Measurements from ENCODE around the gene NCKAP5.

DNA sequence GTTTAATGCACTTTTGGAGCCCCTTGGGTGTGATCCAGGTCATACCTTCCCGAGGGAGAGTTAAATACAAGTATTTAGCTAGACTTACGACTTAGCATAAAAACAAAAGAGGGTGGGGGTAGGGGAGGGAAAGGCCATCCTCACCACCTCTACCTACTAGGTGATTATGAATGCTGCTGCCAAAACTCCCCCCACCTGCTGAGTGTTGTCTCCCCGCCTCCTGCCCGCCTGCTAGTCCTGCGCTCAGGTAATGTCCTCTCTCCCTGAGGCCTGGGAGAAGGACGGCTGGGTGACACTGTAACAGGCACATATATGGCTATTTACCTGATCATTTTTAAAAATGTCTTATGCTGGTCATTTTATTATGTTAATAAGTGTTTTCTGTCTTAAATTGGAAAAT lies 3.0 kb upstream of the NCKAP5 start:
- TF ChIP-seq, protein P1, sequence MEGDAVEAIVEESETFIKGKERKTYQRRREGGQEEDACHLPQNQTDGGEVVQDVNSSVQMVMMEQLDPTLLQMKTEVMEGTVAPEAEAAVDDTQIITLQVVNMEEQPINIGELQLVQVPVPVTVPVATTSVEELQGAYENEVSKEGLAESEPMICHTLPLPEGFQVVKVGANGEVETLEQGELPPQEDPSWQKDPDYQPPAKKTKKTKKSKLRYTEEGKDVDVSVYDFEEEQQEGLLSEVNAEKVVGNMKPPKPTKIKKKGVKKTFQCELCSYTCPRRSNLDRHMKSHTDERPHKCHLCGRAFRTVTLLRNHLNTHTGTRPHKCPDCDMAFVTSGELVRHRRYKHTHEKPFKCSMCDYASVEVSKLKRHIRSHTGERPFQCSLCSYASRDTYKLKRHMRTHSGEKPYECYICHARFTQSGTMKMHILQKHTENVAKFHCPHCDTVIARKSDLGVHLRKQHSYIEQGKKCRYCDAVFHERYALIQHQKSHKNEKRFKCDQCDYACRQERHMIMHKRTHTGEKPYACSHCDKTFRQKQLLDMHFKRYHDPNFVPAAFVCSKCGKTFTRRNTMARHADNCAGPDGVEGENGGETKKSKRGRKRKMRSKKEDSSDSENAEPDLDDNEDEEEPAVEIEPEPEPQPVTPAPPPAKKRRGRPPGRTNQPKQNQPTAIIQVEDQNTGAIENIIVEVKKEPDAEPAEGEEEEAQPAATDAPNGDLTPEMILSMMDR (IDR thresholded peaks at IDR 0.05; ENCODE audit: low read length), result no peak
- no peak for TF ChIP-seq EZH2 (IDR thresholded peaks at IDR 0.05; ENCODE audit: borderline replicate concordance, low read length)
